ENCODE results near the gene FSD2. TPM values are rescaled to one million over a fixed set of nuclear protein-coding genes. Genes with fewer than 3 reads are reported as not detected.

Gene FSD2
- total and polyA plus RNA-seq, 10 of the 15 experiments (the other 5 are each of a cell fraction or from before 2014, with no cell fraction given) = under 0.01 to 0.39 (median 0.07) TPM; not detected in 3

DNA sequence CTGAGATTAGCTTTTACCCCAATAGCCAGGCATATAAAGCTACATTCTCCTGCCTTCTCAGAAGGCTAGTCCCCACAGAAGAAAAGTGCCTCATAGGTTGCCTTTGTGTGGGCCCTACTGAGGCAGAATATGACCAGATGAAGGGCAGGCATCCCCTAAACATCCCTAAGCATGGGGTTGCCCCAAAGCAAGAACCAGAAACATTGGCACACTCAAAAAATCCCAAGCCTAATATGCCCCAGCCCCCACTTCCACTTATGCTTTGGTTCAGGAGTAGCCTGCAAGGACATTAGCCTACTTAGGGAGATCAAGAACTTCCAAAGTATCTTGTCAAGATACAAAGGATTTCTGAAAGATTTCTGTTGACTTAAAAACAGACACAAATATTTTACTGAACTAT, 33.3 kb upstream of the FSD2 start:
- peaks cover 7% of the 10 kb centered on the region; the same call in 1 of the 2 replicates for H4K20me1 ChIP-seq (ENCODE audit: control insufficient read depth, insufficient read depth)
- ChIA-PET SMC1A (ENCODE audit: uncharacterized antibody, unreplicated experiment) (interaction anchor here (1.0 kb wide), 1 partner anchor 8 kb away, joined by 3 read pairs; no protein-coding TSS in a partner anchor), POLR2A (no interaction called here), CTCF (no interaction called here), RAD21 (ENCODE audit: unreplicated experiment) (no interaction called here)
- FAIRE-seq (no peak), DNase-seq (ENCODE audit: low read depth, low spot score) (no peak), ATAC-seq (no peak)
- no peak for TF ChIP-seq ZSCAN29 (IDR thresholded peaks at IDR 0.05)
- TF ChIP-seq KAT2A (conservative IDR thresholded peaks at IDR 0.05; ENCODE audit: control insufficient read depth, low read depth, low read length) = no peak
- TF ChIP-seq ZNF384 (IDR thresholded peaks at IDR 0.05; ENCODE audit: borderline replicate concordance, low read depth, low read length) = no peak
- TF ChIP-seq TAF1 (IDR thresholded peaks at IDR 0.05; ENCODE audit: borderline replicate concordance, low read depth, low read length) = no peak
- no peak for TF ChIP-seq SIX5 (IDR thresholded peaks at IDR 0.05; ENCODE audit: low read depth, low read length, severe bottlenecking)
- TF ChIP-seq RB1 (IDR thresholded peaks at IDR 0.05; ENCODE audit: borderline replicate concordance) = no peak
- no peak for TF ChIP-seq RUNX3 (IDR thresholded peaks at IDR 0.05; ENCODE audit: low read length)
- TF ChIP-seq POLR2AphosphoS5 (IDR thresholded peaks at IDR 0.05; ENCODE audit: low read length) = no peak
- no peak for TF ChIP-seq NFYA (IDR thresholded peaks at IDR 0.05; ENCODE audit: borderline replicate concordance, low read depth, low read length)
- TF ChIP-seq, protein P1, sequence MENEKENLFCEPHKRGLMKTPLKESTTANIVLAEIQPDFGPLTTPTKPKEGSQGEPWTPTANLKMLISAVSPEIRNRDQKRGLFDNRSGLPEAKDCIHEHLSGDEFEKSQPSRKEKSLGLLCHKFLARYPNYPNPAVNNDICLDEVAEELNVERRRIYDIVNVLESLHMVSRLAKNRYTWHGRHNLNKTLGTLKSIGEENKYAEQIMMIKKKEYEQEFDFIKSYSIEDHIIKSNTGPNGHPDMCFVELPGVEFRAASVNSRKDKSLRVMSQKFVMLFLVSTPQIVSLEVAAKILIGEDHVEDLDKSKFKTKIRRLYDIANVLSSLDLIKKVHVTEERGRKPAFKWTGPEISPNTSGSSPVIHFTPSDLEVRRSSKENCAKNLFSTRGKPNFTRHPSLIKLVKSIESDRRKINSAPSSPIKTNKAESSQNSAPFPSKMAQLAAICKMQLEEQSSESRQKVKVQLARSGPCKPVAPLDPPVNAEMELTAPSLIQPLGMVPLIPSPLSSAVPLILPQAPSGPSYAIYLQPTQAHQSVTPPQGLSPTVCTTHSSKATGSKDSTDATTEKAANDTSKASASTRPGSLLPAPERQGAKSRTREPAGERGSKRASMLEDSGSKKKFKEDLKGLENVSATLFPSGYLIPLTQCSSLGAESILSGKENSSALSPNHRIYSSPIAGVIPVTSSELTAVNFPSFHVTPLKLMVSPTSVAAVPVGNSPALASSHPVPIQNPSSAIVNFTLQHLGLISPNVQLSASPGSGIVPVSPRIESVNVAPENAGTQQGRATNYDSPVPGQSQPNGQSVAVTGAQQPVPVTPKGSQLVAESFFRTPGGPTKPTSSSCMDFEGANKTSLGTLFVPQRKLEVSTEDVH (IDR thresholded peaks at IDR 0.05; ENCODE audit: low read depth, partially characterized antibody) = no peak
- TF ChIP-seq, protein P2, sequence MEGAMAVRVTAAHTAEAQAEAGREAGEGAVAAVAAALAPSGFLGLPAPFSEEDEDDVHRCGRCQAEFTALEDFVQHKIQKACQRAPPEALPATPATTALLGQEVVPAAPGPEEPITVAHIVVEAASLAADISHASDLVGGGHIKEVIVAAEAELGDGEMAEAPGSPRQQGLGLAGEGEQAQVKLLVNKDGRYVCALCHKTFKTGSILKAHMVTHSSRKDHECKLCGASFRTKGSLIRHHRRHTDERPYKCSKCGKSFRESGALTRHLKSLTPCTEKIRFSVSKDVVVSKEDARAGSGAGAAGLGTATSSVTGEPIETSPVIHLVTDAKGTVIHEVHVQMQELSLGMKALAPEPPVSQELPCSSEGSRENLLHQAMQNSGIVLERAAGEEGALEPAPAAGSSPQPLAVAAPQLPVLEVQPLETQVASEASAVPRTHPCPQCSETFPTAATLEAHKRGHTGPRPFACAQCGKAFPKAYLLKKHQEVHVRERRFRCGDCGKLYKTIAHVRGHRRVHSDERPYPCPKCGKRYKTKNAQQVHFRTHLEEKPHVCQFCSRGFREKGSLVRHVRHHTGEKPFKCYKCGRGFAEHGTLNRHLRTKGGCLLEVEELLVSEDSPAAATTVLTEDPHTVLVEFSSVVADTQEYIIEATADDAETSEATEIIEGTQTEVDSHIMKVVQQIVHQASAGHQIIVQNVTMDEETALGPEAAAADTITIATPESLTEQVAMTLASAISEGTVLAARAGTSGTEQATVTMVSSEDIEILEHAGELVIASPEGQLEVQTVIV (IDR thresholded peaks at IDR 0.05; ENCODE audit: borderline replicate concordance, partially characterized antibody) = no peak
- TF ChIP-seq, protein P3, sequence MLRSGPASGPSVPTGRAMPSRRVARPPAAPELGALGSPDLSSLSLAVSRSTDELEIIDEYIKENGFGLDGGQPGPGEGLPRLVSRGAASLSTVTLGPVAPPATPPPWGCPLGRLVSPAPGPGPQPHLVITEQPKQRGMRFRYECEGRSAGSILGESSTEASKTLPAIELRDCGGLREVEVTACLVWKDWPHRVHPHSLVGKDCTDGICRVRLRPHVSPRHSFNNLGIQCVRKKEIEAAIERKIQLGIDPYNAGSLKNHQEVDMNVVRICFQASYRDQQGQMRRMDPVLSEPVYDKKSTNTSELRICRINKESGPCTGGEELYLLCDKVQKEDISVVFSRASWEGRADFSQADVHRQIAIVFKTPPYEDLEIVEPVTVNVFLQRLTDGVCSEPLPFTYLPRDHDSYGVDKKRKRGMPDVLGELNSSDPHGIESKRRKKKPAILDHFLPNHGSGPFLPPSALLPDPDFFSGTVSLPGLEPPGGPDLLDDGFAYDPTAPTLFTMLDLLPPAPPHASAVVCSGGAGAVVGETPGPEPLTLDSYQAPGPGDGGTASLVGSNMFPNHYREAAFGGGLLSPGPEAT (IDR thresholded peaks at IDR 0.05; ENCODE audit: low read depth) = no peak
- no peak for TF ChIP-seq RELA (IDR thresholded peaks at IDR 0.05; ENCODE audit: borderline replicate concordance, partially characterized antibody)
- TF ChIP-seq EGR1 (IDR thresholded peaks at IDR 0.05; ENCODE audit: borderline replicate concordance in 1 of 2, low read depth in 2 of 2, low read length in 2 of 2) = no peak
- TF ChIP-seq SUPT20H (IDR thresholded peaks at IDR 0.05; ENCODE audit: borderline replicate concordance, control insufficient read depth, low read depth, low read length) = no peak
- no peak for TF ChIP-seq WRNIP1 (IDR thresholded peaks at IDR 0.05; ENCODE audit: borderline replicate concordance, low read depth, low read length)
- no peak overlapping the region for H2AFZ ChIP-seq (ENCODE audit: control insufficient read depth, low read depth, low read length)
- H3K9me3 ChIP-seq (replicated peaks; ENCODE audit: control insufficient read depth, insufficient read depth, low read length) = no peaks in the 10 kb centered on the region
- H3K4me3 ChIP-seq = no peak overlapping the region
- BruUV-seq (replicated peaks) = no TSS peak
- H3K27me3 ChIP-seq (replicated peaks in 1 of 2; ENCODE audit: control insufficient read depth in 2 of 2, insufficient read depth in 2 of 2, low read length in 1 of 2) = no peaks in the 10 kb centered on the region
- in situ Hi-C loops (cut with MboI) = loop anchor here (10.0 kb wide), 2 partner anchors 294 to 1544 kb away; partner anchors contain the start of gene RPS17
- no peak overlapping the region for H3K9ac ChIP-seq (ENCODE audit: control insufficient read depth, insufficient read depth, low read length)
- no peaks in the 10 kb centered on the region for H3K79me2 ChIP-seq (ENCODE audit: control insufficient read depth, insufficient read depth, low read length)
- H3K27ac ChIP-seq (ENCODE audit: control insufficient read depth, insufficient read depth) = no peak overlapping the region
- peaks cover 0 to 11% of the 10 kb centered on the region in 2 experiments; a peak in 3 of 4 replicates for H3K36me3 ChIP-seq (ENCODE audit: control insufficient read depth in 2 of 2, insufficient read depth in 2 of 2, low read length in 1 of 2)
- intact Hi-C loops (cut with micrococcal nuclease; ENCODE audit: unreplicated experiment) = loop anchor here (10.0 kb wide), 1 partner anchor 304 kb away; no protein-coding TSS in a partner anchor
- no peak overlapping the region for H3K4me2 ChIP-seq (ENCODE audit: control insufficient read depth, insufficient read depth)
- peaks cover 5% of the 10 kb centered on the region; the same call in 1 of the 2 replicates for H3K4me1 ChIP-seq (ENCODE audit: control insufficient read depth, insufficient read depth, low read length)

Measured in GM12878 (cell line).